CD4-positive, alpha-beta T cell treated with Interleukin-1 beta for 1 hour (primary cell): ENCODE measurements around the gene FAM13A.
"Not testable (repeated sequence)": the region's sequence is repeated elsewhere in the genome, so short reads cannot be mapped to it uniquely, and the experiment has no call there.

Source experiments
- DNase-seq, 2 donors: peaks; one replicate each; pipeline ENCODE4 v3.0.0-alpha.2; 2020 to 2022

The FAM13A gene

GRCh38 chr4:88998001-88998400 is 59.0 kb downstream of the FAM13A start:
- DNase-seq: no peak

- DNase-seq: no peak
Observed at GRCh38 chr4:88995874-88996273, 61.1 kb downstream of the FAM13A start.

GRCh38 chr4:88995257-88995656 is 61.7 kb downstream of the FAM13A start:
- not testable (repeated sequence) for DNase-seq

- DNase-seq: no peak
Observed at GRCh38 chr4:88993246-88993645, 63.7 kb downstream of the FAM13A start.

DNA sequence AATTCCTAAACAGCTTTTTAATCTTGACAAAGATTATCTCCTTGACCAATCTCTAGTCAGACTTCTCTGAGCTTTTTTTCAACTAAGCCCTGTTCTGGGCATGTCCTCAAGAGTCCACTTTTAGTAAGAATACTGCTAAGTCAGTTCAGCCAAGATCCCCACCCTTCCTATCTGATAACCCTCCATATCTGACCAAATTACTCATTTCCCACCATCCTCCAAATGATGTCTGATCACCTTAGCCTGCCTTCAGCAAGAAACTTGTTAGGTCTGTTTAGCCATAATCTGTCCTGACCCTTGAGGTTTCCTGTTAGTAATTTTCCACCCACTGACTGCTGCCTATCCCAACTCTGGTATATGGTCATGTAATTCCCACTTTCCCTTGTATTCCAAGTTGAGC is 65.2 kb downstream of the FAM13A start:
- DNase-seq: no peak

GRCh38 chr4:88989990-88990389 is 67.0 kb downstream of the FAM13A start:
- DNase-seq: no peak

DNA sequence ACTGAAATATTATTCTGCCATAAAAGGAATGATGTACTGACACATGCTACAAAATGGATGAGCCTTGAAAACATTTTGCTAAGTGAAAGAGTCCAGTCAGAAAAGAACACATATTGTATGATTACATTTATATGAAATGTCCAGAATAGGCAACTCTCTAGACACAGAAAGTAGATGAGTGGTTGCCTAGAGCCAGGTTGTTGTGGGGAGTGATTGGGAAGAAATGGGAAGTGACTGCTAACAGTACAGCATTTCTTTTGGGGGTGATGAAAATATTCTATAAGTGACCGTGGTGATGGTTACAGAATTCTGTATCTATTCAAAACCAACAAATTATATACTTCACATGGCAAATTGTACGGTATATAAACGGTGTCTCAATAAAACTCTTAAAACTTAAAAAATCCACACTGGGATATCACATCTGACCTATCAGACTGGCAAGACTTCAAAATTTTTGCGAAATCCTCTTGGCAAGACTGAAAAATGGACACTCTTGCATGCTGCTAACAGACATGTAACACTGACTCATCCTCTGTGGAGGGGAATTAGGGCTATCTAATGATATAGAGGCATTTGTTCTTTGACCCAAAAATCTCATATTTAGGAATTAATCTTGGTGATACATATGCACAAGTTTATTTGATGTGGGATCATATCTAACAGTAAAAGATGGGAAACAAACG is 71.8 kb downstream of the FAM13A start:
- DNase-seq: no peak

DNA sequence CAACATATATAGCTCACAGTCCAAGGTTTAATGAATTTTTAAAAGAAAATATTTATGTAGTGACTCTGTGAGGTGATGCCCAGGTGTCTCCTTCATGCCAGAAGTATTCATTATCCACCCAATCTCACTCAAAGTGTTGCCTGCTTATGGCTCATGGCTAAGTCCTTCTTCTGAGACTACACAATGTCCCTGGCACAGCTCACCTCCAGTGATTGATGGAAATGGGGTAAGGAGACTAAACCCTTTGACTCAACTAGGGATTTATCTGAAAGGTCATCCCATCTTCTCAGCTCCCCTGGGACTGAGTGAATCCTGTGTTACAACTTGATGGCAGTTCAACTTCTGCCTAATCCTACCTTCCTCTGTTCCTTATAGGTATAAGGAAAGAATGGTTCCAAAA is 74.2 kb downstream of the FAM13A start:
- DNase-seq: no peak

GRCh38 chr4:88981993-88982392 is 75.0 kb downstream of the FAM13A start:
- DNase-seq: no peak

DNA sequence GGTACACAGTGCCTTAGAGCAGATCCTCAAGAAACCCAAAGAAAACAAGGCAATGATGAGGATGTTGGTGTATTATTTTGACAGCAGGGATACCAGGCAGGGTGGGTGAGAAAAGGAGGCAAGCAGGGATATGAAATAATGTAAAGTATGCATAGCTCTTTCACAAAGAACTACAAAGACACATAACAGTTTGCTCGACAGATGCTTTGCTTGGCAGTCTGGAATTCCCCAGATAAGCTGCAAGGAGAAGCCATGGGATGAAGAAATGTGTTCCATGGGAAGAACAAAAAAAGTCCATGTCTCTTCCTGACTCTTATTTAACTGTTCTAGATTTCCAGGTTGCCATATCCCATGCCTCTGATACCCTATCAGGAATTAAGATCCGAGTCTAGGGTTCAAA is 75.4 kb downstream of the FAM13A start:
- no peak for DNase-seq

DNA sequence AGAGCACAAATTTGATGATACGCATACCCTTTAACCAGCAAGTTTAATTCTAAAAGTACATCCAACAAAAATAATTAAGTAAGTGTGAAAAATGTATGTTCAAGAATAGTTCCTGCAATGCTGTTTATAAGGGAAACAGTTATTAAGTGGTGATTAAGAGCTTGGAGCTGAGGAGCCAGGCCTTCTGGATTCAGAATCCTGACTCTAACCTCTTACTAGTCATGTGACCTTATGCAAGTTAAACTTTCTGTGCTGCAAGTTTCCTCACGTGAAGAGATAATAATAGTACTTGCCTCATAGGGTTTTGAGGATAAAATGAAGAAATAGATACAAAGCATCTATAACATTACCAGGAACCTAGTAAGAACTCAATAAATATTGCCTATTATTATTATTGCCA is 77.7 kb downstream of the FAM13A start:
- DNase-seq: no peak

GRCh38 chr4:88976775-88977035 is 80.3 kb downstream of the FAM13A start:
- DNase-seq: no peak

GRCh38 chr4:88975958-88976774 is 80.8 kb downstream of the FAM13A start:
- DNase-seq: no peak

GRCh38 chr4:88971536-88971935 is 85.4 kb downstream of the FAM13A start:
- no peak for DNase-seq

GRCh38 chr4:88969746-88970145 is 87.2 kb downstream of the FAM13A start:
- DNase-seq: no peak

GRCh38 chr4:88969271-88969670 is 87.7 kb downstream of the FAM13A start:
- no peak for DNase-seq

GRCh38 chr4:88967883-88968331 is 89.1 kb downstream of the FAM13A start:
- DNase-seq: no peak

GRCh38 chr4:88965053-88965452 is 91.9 kb downstream of the FAM13A start:
- no peak for DNase-seq

GRCh38 chr4:88964450-88964849 is 92.5 kb downstream of the FAM13A start:
- DNase-seq: no peak

DNA sequence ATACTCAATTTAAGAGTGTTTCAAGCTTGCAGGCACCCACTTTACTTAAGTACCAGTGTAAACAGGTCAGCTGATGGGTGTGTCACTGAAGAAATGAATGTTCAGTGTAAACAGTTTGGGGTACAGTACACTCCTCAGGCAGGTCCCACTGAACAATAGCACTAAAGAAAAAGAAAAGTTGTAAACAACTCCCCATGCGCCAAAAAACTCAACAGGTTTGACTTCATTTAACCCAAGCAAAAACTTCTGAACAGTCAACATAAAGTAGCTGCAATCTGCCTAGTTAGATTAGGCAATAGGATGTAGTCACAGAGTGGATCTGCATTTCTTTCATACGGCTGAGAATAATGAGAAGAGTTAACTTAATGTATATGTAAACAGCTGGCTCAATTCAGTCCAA is 93.2 kb downstream of the FAM13A start:
- no peak for DNase-seq

DNA sequence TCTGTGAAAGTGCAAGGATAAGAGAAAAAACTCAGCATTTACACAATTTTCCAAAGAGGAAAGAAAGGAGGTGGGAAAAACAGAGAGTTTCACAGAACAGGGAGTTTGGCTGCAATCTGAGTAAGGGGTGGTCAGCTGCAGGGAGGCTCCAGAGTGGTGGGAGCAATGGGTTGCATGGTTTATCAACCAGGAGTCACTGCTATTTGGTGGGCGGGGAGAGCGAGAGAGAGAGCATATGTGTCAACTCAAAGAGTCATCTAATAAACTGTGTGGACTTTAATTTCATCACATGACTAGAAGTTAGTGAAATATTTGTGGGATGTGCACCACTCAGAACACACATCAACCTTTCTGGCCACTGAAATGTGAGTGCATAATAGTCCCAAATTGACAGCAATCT is 94.6 kb downstream of the FAM13A start:
- no peak for DNase-seq

- no peak for DNase-seq
Observed at GRCh38 chr4:88960576-88960975, 96.4 kb downstream of the FAM13A start.

- no peak for DNase-seq
Observed at GRCh38 chr4:88958080-88958479, 98.9 kb downstream of the FAM13A start.

- DNase-seq: no peak
Observed at GRCh38 chr4:88957570-88957969, 99.4 kb downstream of the FAM13A start.
